IMR-90 (cell line): ENCODE results near the gene UBA1. TPM values are rescaled to one million over a fixed set of nuclear protein-coding genes. Genes with fewer than 3 reads are reported as not detected.

ENCODE experiments used
- ATAC-seq: fragments of 200-7000 bp; cut with Tn5 transposase; 2 replicates; pipeline ENCODE4 v1.9.1; 2020; ENCODE audit warnings: low read depth, mild to moderate bottlenecking, moderate library complexity
- BruUV-seq: library from RNA; stranded (reverse); fragments of 400-500 nt; replicated peaks from 2 replicates; lab custom pipeline; 2021; lab: Mats Ljungman, UMichigan
- CTCF ChIA-PET: fragments of 300-600 bp; formaldehyde crosslinking; extraction: SDS; loops from one replicate; lab custom pipeline; 2021; ENCODE audit warnings: antibody characterized with exemption; lab: Yijun Ruan, JAX
- POLR2A ChIA-PET: fragments of 300-600 bp; sonication (Branson Sonifier 250); formaldehyde crosslinking; loops from one replicate; lab custom pipeline; 2022; ENCODE audit warnings: antibody characterized with exemption; ENCODE audit not compliant: unreplicated experiment; lab: Charles Lee
- DNase-seq: peaks from one replicate; pipeline ENCODE4 v3.0.0; 2013
- H2AFZ ChIP-seq: replicated peaks from 2 replicates; pipeline ENCODE3; 2013; ENCODE audit warnings: low read length, mild to moderate bottlenecking; ENCODE audit not compliant: poor library complexity
- H2AK5ac ChIP-seq: 2 replicates; pipeline ENCODE4 v1.6.1; 2013; ENCODE audit warnings: low read depth, low read length, inconsistent platforms
- H2AK9ac ChIP-seq: replicated peaks from 2 replicates; pipeline ENCODE3; 2013; ENCODE audit warnings: mild to moderate bottlenecking, low read depth, low read length, moderate library complexity; ENCODE audit not compliant: poor library complexity
- H2BK120ac ChIP-seq: 2 replicates; pipeline ENCODE4 v1.6.1; 2013; ENCODE audit warnings: low read depth, low read length, inconsistent platforms
- H2BK15ac ChIP-seq: 3 replicates; pipeline ENCODE4 v1.6.1; 2013; ENCODE audit warnings: low read depth, low read length, inconsistent platforms
- H2BK20ac ChIP-seq: 2 replicates; pipeline ENCODE4 v1.6.1; 2013; ENCODE audit warnings: low read depth, mild to moderate bottlenecking, inconsistent platforms, low read length, moderate library complexity
- H2BK5ac ChIP-seq: 2 replicates; pipeline ENCODE4 v1.6.1; 2013; ENCODE audit warnings: mild to moderate bottlenecking, low read depth, low read length, inconsistent platforms; ENCODE audit not compliant: poor library complexity, severe bottlenecking
- H3K14ac ChIP-seq: replicated peaks from 2 replicates; pipeline ENCODE4 v1.6.1; 2013; ENCODE audit warnings: low read depth, low read length, inconsistent platforms
- H3K18ac ChIP-seq: 2 replicates; pipeline ENCODE4 v1.6.1; 2013; ENCODE audit warnings: low read depth, low read length, control low read depth
- H3K23ac ChIP-seq: 2 replicates; pipeline ENCODE4 v1.6.1; 2013; ENCODE audit warnings: low read depth, low read length, inconsistent platforms
- H3K27ac ChIP-seq: 2 replicates; pipeline ENCODE4 v1.5.1; 2013; ENCODE audit warnings: mild to moderate bottlenecking, control low read depth, low read length; ENCODE audit not compliant: insufficient read depth
- H3K27me3 ChIP-seq: 2 replicates; pipeline ENCODE4 v1.6.1; 2013; ENCODE audit warnings: low read length; ENCODE audit not compliant: control insufficient read depth, insufficient read depth
- H3K36me3 ChIP-seq: 2 replicates; pipeline ENCODE4 v1.6.1; 2013; ENCODE audit warnings: low read length, mixed read lengths; ENCODE audit not compliant: control insufficient read depth, insufficient read depth
- H3K4ac ChIP-seq: 2 replicates; pipeline ENCODE4 v1.6.1; 2013; ENCODE audit warnings: low read depth, low read length, inconsistent platforms
- H3K4me1 ChIP-seq: 2 replicates; pipeline ENCODE4 v1.6.1; 2013; ENCODE audit warnings: low read length, mixed read lengths; ENCODE audit not compliant: control insufficient read depth, insufficient read depth
- H3K4me2 ChIP-seq: 2 replicates; pipeline ENCODE4 v1.6.1; 2013; ENCODE audit warnings: low read depth, mild to moderate bottlenecking, control low read depth, low read length, moderate library complexity
- H3K4me3 ChIP-seq: 2 replicates; pipeline ENCODE4 v1.5.1; 2013; ENCODE audit warnings: low read depth, mild to moderate bottlenecking, control low read depth, low read length, moderate library complexity; ENCODE audit not compliant: insufficient read depth
- H3K56ac ChIP-seq: 2 replicates; pipeline ENCODE4 v1.6.1; 2013; ENCODE audit warnings: low read length, inconsistent platforms; ENCODE audit not compliant: insufficient read depth; ENCODE audit errors: extremely low read depth
- H3K79me1 ChIP-seq, 2 experiments: 2 replicates each; pipeline ENCODE4 v1.6.1; 2013; ENCODE audit warnings: low read length in 2 of 2, inconsistent platforms in 1 of 2, low read depth in 1 of 2
- H3K9ac ChIP-seq: 2 replicates; pipeline ENCODE4 v1.6.1; 2013; ENCODE audit warnings: low read depth, low read length, control low read depth
- H3K9me1 ChIP-seq: 2 replicates; pipeline ENCODE4 v1.6.1; 2013; ENCODE audit warnings: low read length, inconsistent platforms; ENCODE audit not compliant: insufficient read depth
- H3K9me3 ChIP-seq: 2 replicates; pipeline ENCODE4 v1.6.1; 2013; ENCODE audit warnings: low read length; ENCODE audit not compliant: control insufficient read depth, insufficient read depth
- H4K20me1 ChIP-seq: 2 replicates; pipeline ENCODE4 v1.6.1; 2013; ENCODE audit warnings: low read length, inconsistent platforms; ENCODE audit not compliant: insufficient read depth
- H4K5ac ChIP-seq: 2 replicates; pipeline ENCODE4 v1.6.1; 2013; ENCODE audit warnings: mild to moderate bottlenecking, low read depth, low read length, control low read depth
- H4K8ac ChIP-seq, 2 experiments: 2 replicates each; pipeline ENCODE4 v1.6.1; 2013; ENCODE audit warnings: low read depth in 2 of 2, low read length in 2 of 2, control low read depth in 1 of 2, inconsistent platforms in 1 of 2
- H4K91ac ChIP-seq: 2 replicates; pipeline ENCODE4 v1.6.1; 2013; ENCODE audit warnings: low read depth, low read length, inconsistent platforms; ENCODE audit not compliant: insufficient read depth
- BHLHE40 ChIP-seq: fragments of 150-350 bp; IDR thresholded peaks from 2 replicates; pipeline ENCODE4 v1.6.1; 2016; ENCODE audit warnings: mild to moderate bottlenecking, low read depth, low read length
- MAFK ChIP-seq: IDR thresholded peaks from 2 replicates; pipeline ENCODE4 v1.6.1; 2012; ENCODE audit warnings: low read depth, low read length, improper control_type of control experiment
- MAZ ChIP-seq: IDR thresholded peaks from 2 replicates; pipeline ENCODE4 v1.6.1; 2012; ENCODE audit warnings: low read depth, mild to moderate bottlenecking, low read length, improper control_type of control experiment, moderate library complexity, borderline replicate concordance
- MXI1 ChIP-seq: IDR thresholded peaks from 2 replicates; pipeline ENCODE4 v1.6.1; 2012; ENCODE audit warnings: low read depth, mild to moderate bottlenecking, low read length, moderate library complexity, borderline replicate concordance
- RFX5 ChIP-seq: IDR thresholded peaks from 2 replicates; pipeline ENCODE4 v1.8.0; 2012; ENCODE audit warnings: low read depth, mild to moderate bottlenecking, low read length, moderate library complexity
- USF2 ChIP-seq: fragments of 150-350 bp; IDR thresholded peaks from 2 replicates; pipeline ENCODE4 v1.6.1; 2017; ENCODE audit warnings: mild to moderate bottlenecking, antibody characterized with exemption, low read length, low read depth
- WGBS, 2 experiments: methylation state at CpG; one replicate each; pipeline versions ENCODE4 v1.1.5 to v1.1.7; 2013; ENCODE audit warnings: missing lambda C conversion rate in 2 of 2; ENCODE audit not compliant: insufficient read length in 1 of 2; ENCODE audit errors: extremely low coverage in 2 of 2; 5-methylcytosine and 5-hydroxymethylcytosine counted together
- dilution Hi-C: fragments of 300-500 bp; cut with HindIII; formaldehyde crosslinking; loops from one replicate; pipeline ENCODE4 v1.14.3; 2018; ENCODE audit warnings: low sequenced_read_pairs; ENCODE audit not compliant: unreplicated experiment
- in situ Hi-C: fragments of 300-500 bp; cut with MboI; formaldehyde crosslinking; loops from 3 replicates; pipeline ENCODE4 v1.14.3; 2019; ENCODE audit warnings: low sequenced_read_pairs, inconsistent platforms, mixed read lengths
- intact Hi-C: fragments of 100-400 bp; cut with micrococcal nuclease; formaldehyde crosslinking; loops from 2 replicates; pipeline ENCODE4 v1.10.0; 2022
- polyA plus RNA-seq, 3 experiments: library from polyadenylated mRNA; depleted of rRNA; stranded (reverse); fragments of >200 nt; gene quantifications; 2 replicates each; pipeline ENCODE4 v1.2.3, GENCODE V29; 2012; ENCODE audit warnings: low replicate concordance in 1 of 3
- total RNA-seq: library from RNA; depleted of rRNA; stranded (reverse); fragments of >200 nt; gene quantifications from 2 replicates; pipeline ENCODE4 v1.2.3, GENCODE V29; 2012

The UBA1 gene
- total and polyA plus RNA-seq, 2 of the 4 experiments (the other 2 are of a cell fraction) = 299 to 343 TPM

- Histone ChIP-seq H2BK120ac (no peak overlapping the region), H4K20me1 (no peaks in the 10 kb centered on the region), H3K14ac (no peak overlapping the region), H2BK20ac (no peak overlapping the region), H4K8ac (no peak overlapping the region), H3K36me3 (peaks cover 51% of the 10 kb centered on the region), H3K4me1 (no peaks in the 10 kb centered on the region), H3K18ac (no peak overlapping the region), H2AK9ac (no peak overlapping the region), H2AFZ (no peak overlapping the region), H3K9me3 (no peaks in the 10 kb centered on the region), H3K23ac (no peak overlapping the region), H4K91ac (no peak overlapping the region), H3K9me1 (no peaks in the 10 kb centered on the region), H3K4me2 (no peak overlapping the region), H2BK5ac (no peak overlapping the region), H3K4me3 (no peak overlapping the region), H3K9ac (no peak overlapping the region), H2AK5ac (no peak overlapping the region), H3K27ac (no peak overlapping the region), H2BK15ac (no peak overlapping the region), H3K27me3 (peaks cover 22% of the 10 kb centered on the region; the same call in 1 of the 2 replicates), H4K5ac (no peak overlapping the region), H3K4ac (no peak overlapping the region), H3K56ac (no peak overlapping the region), H3K79me1 (0 out of 4 replicates have a peak, but pooled peaks cover 0 to 3% of the 10 kb centered on the region in 2 experiments)
- in situ Hi-C loops (no loop called here), intact Hi-C loops (no loop called here), dilution Hi-C loops (no loop called here)
- BruUV-seq = no TSS peak
- TF ChIP-seq MXI1 = no peak
- TF ChIP-seq RFX5 = no peak
- no peak for TF ChIP-seq MAFK
- TF ChIP-seq MAZ = no peak
- TF ChIP-seq BHLHE40 = no peak
- TF ChIP-seq USF2 = no peak
- POLR2A ChIA-PET = no interaction called here
- no peak for ATAC-seq
- CTCF ChIA-PET = no interaction called here
- WGBS, 2 experiments = 73% methylated on average over 3 of the region's 12 CpGs; no CpG with 5 or more reads in 1 of the 2 experiments
- no peak for DNase-seq
Observed at GRCh38 chrX:47175588-47175980, 18.0 kb upstream of the UBA1 start.
